ENCODE results near the gene NACC2. TPM values are rescaled to one million over a fixed set of nuclear protein-coding genes. Genes with fewer than 3 reads are reported as not detected.
A peak's percentile ranks its signal among the peaks of the same experiment; 100 is the strongest.

NACC2 gene
- total and polyA plus RNA-seq, 2 donors (not counting 1 experiment from before 2014, with no cell fraction given) = 0.34 to 1.9 TPM

DNA sequence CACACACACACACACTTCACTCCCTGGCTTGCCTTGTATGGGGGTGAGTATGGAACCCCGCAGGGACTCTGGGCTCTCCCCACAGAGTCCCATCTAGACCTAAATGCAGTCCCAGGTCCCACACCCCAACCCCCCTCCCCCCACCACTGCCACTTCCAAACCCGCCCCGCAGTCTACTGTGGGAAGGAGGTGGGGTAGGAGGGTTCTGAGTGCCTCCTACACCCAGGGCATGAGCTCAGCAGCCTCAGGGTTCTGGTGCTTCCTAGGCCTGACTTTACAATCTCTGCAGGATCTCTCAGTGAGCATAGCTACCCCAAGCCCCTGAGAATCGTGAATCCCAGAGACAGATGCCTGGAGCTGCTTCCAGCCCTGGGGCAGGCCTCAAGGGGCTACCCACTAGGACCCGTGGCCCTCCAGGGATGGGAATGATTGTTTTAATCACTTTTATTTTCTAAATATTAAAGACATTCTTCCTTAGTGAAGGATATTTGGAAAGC is 1.5 kb upstream of the NACC2 start:
- Mint-ChIP-seq H3K9me3 (ENCODE audit: insufficient read depth) (no peaks in the 10 kb centered on the region), H3K27ac (no peak overlapping the region), H3K4me3 (peak overlapping the region; percentile 44), H3K4me1 (peaks cover 6% of the 10 kb centered on the region), H3K27me3 (peaks cover 20% of the 10 kb centered on the region)
- peaks cover 0 to 3% (median 0%) of the 10 kb centered on the region in 3 donors for H3K9me3 ChIP-seq (ENCODE audit: control extremely low read depth in 1 of 3, control insufficient read depth in 2 of 3, insufficient read depth in 1 of 3, low read length in 2 of 3)
- H3K4me2 ChIP-seq (replicated peaks; ENCODE audit: low read depth, low read length, poor library complexity, severe bottlenecking) = no peak overlapping the region
- peaks cover 0 to 41% (median 8%) of the 10 kb centered on the region in 4 experiments for H3K27me3 ChIP-seq (replicated peaks in 1 of 4; ENCODE audit: control extremely low read depth in 1 of 4, control insufficient read depth in 3 of 4, insufficient read depth in 4 of 4, low read length in 3 of 4)
- H3K4me1 ChIP-seq (ENCODE audit: control insufficient read depth in 2 of 2, insufficient read depth in 2 of 2, low read length in 2 of 2) = peaks cover 10 to 12% of the 10 kb centered on the region in 2 donors
- no peak overlapping the region for H3K9ac ChIP-seq (ENCODE audit: low read length)
- no peak overlapping the region for H2AFZ ChIP-seq (ENCODE audit: insufficient read depth, low read depth, low read length, poor library complexity, severe bottlenecking)
- intact Hi-C loops (cut with micrococcal nuclease) = no loop called here
- CTCF ChIA-PET = interaction anchor here (1.5 to 5.1 kb wide), 2 partner anchors 21 to 26 kb away, joined by 4 to 21 read pairs; no protein-coding TSS in a partner anchor
- POLR2A ChIA-PET = interaction anchor here (0.5 kb wide), 1 partner anchor 1967 kb away, joined by 3 read pairs; no protein-coding TSS in a partner anchor
- H3K4me3 ChIP-seq (ENCODE audit: control extremely low read depth in 1 of 5, extremely low read depth in 1 of 5, insufficient read depth in 1 of 5, low read depth in 2 of 5, low read length in 4 of 5) = no peak overlapping the region
- H3K79me2 ChIP-seq (ENCODE audit: control insufficient read depth, insufficient read depth, low read length) = no peaks in the 10 kb centered on the region
- H3K36me3 ChIP-seq (replicated peaks in 1 of 2; ENCODE audit: control extremely low read depth in 1 of 2, control insufficient read depth in 1 of 2, extremely low read depth in 1 of 2, insufficient read depth in 2 of 2, low read length in 1 of 2) = no peaks in the 10 kb centered on the region
- no peak for ATAC-seq (ENCODE audit: low read depth)
- H3K27ac ChIP-seq (ENCODE audit: low read length in 2 of 2) = no peak overlapping the region
- no peaks in the 10 kb centered on the region for H4K20me1 ChIP-seq (ENCODE audit: control insufficient read depth, insufficient read depth, low read length, poor library complexity, severe bottlenecking)
- no CpG with 5 or more reads among the region's 5 CpGs for WGBS (ENCODE audit: insufficient coverage)
- no peak for TF ChIP-seq EZH2 (IDR thresholded peaks at IDR 0.05; ENCODE audit: borderline replicate concordance, insufficient read depth, low read depth, low read length, poor library complexity, severe bottlenecking)
- TF ChIP-seq, protein P1, sequence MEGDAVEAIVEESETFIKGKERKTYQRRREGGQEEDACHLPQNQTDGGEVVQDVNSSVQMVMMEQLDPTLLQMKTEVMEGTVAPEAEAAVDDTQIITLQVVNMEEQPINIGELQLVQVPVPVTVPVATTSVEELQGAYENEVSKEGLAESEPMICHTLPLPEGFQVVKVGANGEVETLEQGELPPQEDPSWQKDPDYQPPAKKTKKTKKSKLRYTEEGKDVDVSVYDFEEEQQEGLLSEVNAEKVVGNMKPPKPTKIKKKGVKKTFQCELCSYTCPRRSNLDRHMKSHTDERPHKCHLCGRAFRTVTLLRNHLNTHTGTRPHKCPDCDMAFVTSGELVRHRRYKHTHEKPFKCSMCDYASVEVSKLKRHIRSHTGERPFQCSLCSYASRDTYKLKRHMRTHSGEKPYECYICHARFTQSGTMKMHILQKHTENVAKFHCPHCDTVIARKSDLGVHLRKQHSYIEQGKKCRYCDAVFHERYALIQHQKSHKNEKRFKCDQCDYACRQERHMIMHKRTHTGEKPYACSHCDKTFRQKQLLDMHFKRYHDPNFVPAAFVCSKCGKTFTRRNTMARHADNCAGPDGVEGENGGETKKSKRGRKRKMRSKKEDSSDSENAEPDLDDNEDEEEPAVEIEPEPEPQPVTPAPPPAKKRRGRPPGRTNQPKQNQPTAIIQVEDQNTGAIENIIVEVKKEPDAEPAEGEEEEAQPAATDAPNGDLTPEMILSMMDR (IDR thresholded peaks at IDR 0.05) = no peak
- DNase-seq = no peak
